ENCODE results near the gene CAMKMT. TPM values are rescaled to one million over a fixed set of nuclear protein-coding genes. Genes with fewer than 3 reads are reported as not detected.

CAMKMT gene
- total RNA-seq, 6 donors from 2014 or later, result 7.7 to 17.8 (median 12.2) TPM

GRCh38 chr2:44663471-44664073, 301.8 kb downstream of the CAMKMT start:
- no peaks in the 10 kb centered on the region for H3K36me3 ChIP-seq
- H3K4me1 ChIP-seq, result no peaks in the 10 kb centered on the region
- H3K27ac ChIP-seq, result no peak overlapping the region
- no peaks in the 10 kb centered on the region for H3K9me3 ChIP-seq
- DNase-seq, result no peak
- ATAC-seq (ENCODE audit: low FRiP score in 2 of 2), result no peak
- TF ChIP-seq POLR2A (IDR thresholded peaks at IDR 0.05), result no peak
- no peak for TF ChIP-seq POLR2AphosphoS5 (IDR thresholded peaks at IDR 0.05)
- TF ChIP-seq CTCF (IDR thresholded peaks at IDR 0.05), result no peak
- TF ChIP-seq EP300 (IDR thresholded peaks at IDR 0.05), result no peak
- no peaks in the 10 kb centered on the region for H3K27me3 ChIP-seq
- 82% methylated on average over 1 of the region's 1 CpG for WGBS, 2 donors
- no peak overlapping the region for H3K4me3 ChIP-seq

GRCh38 chr2:44668336-44668735, 306.6 kb downstream of the CAMKMT start:
- TF ChIP-seq CTCF (IDR thresholded peaks at IDR 0.05), result no peak
- no peak for TF ChIP-seq EP300 (IDR thresholded peaks at IDR 0.05)
- TF ChIP-seq POLR2A (IDR thresholded peaks at IDR 0.05), result no peak
- no peak for TF ChIP-seq POLR2AphosphoS5 (IDR thresholded peaks at IDR 0.05)
- no peaks in the 10 kb centered on the region for H3K4me1 ChIP-seq
- no peak overlapping the region for H3K27ac ChIP-seq
- no peak overlapping the region for H3K4me3 ChIP-seq
- ATAC-seq (ENCODE audit: low FRiP score in 2 of 2) (no peak), DNase-seq (no peak)
- H3K36me3 ChIP-seq, result no peaks in the 10 kb centered on the region
- H3K27me3 ChIP-seq, result no peaks in the 10 kb centered on the region
- H3K9me3 ChIP-seq, result no peaks in the 10 kb centered on the region
- 74 to 79% methylated on average over 5 of the region's 5 CpGs for WGBS, 2 donors

- ATAC-seq (ENCODE audit: low FRiP score in 2 of 2) (no peak), DNase-seq (no peak)
- no peak for TF ChIP-seq POLR2A (IDR thresholded peaks at IDR 0.05)
- TF ChIP-seq CTCF (IDR thresholded peaks at IDR 0.05), result no peak
- TF ChIP-seq POLR2AphosphoS5 (IDR thresholded peaks at IDR 0.05), result no peak
- TF ChIP-seq EP300 (IDR thresholded peaks at IDR 0.05), result no peak
- Histone ChIP-seq H3K27ac (no peak overlapping the region), H3K36me3 (no peaks in the 10 kb centered on the region), H3K4me3 (no peak overlapping the region), H3K27me3 (no peaks in the 10 kb centered on the region), H3K4me1 (no peaks in the 10 kb centered on the region), H3K9me3 (no peaks in the 10 kb centered on the region)
- WGBS, 2 donors, result 83 to 89% methylated on average over 2 of the region's 2 CpGs
Measured at GRCh38 chr2:44671276-44671675, 309.5 kb downstream of the CAMKMT start.

- Histone ChIP-seq H3K27ac (no peak overlapping the region), H3K4me1 (no peaks in the 10 kb centered on the region), H3K27me3 (no peaks in the 10 kb centered on the region), H3K9me3 (no peaks in the 10 kb centered on the region), H3K4me3 (no peak overlapping the region), H3K36me3 (no peaks in the 10 kb centered on the region)
- TF ChIP-seq POLR2A (IDR thresholded peaks at IDR 0.05) (no peak), EP300 (IDR thresholded peaks at IDR 0.05) (no peak), CTCF (IDR thresholded peaks at IDR 0.05) (no peak), POLR2AphosphoS5 (IDR thresholded peaks at IDR 0.05) (no peak)
- no peak for ATAC-seq (ENCODE audit: low FRiP score in 2 of 2)
- WGBS, 2 donors, result 90 to 93% methylated on average over 5 of the region's 5 CpGs
- DNase-seq, result no peak
Measured at GRCh38 chr2:44671916-44672315, 310.2 kb downstream of the CAMKMT start.

- H3K27ac ChIP-seq, result no peak overlapping the region
- TF ChIP-seq POLR2AphosphoS5 (IDR thresholded peaks at IDR 0.05) (no peak), CTCF (IDR thresholded peaks at IDR 0.05) (no peak), POLR2A (IDR thresholded peaks at IDR 0.05) (no peak), EP300 (IDR thresholded peaks at IDR 0.05) (no peak)
- H3K27me3 ChIP-seq, result no peaks in the 10 kb centered on the region
- 71 to 91% methylated on average over 1 of the region's 1 CpG for WGBS, 2 donors
- ATAC-seq (ENCODE audit: low FRiP score in 2 of 2) (no peak), DNase-seq (no peak)
- H3K4me1 ChIP-seq, result no peaks in the 10 kb centered on the region
- H3K9me3 ChIP-seq, result no peaks in the 10 kb centered on the region
- no peak overlapping the region for H3K4me3 ChIP-seq
- no peaks in the 10 kb centered on the region for H3K36me3 ChIP-seq
Measured at GRCh38 chr2:44672431-44672830, 310.7 kb downstream of the CAMKMT start.
